ENCODE data around the gene TECPR2.

Gene TECPR2

DNA sequence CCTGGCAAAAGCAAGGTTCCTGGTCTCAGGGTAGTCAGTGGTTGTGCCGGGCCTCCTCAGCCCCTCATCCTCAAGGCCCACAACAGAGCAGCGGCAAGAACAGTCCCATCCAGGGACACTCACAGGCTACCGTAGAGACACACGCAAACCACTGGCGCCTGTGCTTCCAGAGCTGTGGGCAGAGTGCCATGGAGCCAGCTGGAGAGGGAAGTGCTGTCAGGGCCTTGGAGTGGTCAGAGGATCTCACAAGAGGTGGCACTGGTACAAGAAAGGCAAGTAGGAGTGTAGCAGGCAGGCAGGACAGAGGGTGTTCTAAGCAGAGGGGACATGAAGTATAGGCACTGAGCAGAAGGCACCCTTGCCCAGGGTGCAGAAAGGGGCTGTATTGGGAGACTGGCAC, 112.2 kb downstream of the TECPR2 start:
- DNase-seq: no peak

DNA sequence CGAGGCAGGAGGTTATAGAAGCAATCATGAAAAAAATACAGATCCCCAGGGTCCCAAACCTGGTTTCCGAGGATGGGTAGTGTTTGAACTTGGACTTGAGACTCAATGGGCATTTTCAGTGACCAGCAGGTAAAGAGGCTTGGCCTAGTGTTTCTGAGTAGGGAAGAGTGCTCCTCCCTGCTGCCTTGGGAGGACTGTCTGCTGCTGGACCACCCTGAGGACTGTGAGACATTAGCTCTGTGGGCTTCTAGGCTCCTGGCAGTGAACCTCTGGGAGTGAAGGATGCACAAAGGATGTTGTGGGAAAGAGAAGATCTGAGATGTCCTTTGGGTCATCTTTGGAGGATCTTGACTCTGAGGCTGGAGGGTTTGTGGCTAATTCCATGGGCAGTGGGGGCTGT, 116.4 kb downstream of the TECPR2 start:
- DNase-seq: no peak

DNA sequence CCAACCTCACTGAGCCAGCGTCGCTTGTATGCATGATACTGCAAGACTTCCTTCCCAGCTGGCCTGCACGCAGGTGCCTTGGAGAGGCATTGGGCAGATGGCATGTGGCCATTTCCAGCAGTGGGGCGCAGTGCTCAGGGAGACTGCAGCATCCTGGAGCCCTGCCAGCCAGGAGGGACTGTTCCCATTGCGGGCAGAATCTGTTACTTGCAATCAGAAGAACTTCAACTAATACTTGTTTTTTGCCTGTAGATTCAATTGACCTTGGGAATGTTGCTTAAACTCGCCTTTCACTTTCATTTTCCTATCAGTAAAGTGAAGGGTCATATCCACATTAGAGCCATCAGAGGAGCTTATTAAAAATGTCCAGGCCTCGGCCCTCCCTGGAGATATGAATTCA, 117.0 kb downstream of the TECPR2 start:
- DNase-seq: no peak

DNA sequence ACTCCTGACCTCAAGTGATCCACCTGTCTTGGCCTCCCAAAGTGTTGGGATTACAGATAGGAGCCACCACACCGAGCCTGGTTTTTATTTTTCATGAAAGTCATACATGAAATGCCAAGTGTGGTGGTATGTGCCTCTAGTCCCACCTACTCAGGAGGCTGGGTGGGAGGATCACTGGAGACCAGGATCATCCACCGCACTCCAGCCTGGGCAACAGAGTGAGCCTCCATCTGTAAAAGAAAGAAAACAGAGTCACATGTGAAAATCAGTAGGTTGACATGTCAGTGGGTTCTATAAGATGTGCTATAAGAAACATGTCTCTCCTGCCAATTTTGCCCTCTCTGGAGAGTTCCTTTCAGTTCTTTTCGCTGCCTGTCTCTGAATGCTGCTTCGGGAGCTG, 118.6 kb downstream of the TECPR2 start:
- DNase-seq: no peak

DNA sequence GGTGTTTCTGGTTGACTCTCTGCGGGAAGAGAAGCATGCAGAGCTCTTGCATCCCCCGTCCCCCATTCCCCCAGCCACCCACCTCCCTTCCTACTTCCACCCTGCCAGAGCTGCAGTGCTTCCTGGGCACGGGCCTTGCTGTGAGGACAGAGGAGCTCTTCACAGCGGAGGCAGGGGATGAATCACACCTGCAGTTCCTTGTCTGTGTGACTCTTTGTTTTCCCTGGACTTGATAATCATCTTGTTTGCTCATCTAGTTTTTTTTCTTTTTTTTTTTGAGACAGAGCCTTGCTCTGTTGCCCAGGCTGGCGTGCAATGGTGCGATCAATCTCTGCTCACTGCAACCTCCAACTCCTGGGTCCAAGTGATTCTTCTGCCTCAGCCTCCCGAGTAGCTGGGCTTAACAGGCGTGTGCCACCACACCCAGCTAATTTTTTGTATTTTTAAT, 119.1 kb downstream of the TECPR2 start:
- DNase-seq: no peak

DNA sequence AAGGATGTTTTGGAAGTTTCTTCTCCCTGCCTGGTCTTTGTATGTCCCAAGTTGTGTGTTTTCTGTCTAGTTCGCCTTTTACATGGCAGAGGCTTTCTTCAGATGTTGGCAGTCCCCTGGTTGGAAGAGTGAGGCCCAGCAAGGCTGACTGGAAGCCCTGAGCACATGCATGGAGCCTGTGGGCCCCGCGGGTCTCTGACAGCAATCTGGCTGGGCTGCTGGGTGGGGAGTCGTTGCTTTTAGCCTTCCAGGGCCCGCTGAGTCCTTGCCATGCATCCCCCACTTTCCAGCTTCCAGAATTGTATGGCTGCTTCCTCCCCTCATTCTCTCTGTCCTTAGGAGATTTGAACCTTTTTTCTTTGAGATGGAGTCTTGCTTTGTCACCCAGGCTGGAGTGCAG, 121.6 kb downstream of the TECPR2 start:
- no peak for DNase-seq

DNA sequence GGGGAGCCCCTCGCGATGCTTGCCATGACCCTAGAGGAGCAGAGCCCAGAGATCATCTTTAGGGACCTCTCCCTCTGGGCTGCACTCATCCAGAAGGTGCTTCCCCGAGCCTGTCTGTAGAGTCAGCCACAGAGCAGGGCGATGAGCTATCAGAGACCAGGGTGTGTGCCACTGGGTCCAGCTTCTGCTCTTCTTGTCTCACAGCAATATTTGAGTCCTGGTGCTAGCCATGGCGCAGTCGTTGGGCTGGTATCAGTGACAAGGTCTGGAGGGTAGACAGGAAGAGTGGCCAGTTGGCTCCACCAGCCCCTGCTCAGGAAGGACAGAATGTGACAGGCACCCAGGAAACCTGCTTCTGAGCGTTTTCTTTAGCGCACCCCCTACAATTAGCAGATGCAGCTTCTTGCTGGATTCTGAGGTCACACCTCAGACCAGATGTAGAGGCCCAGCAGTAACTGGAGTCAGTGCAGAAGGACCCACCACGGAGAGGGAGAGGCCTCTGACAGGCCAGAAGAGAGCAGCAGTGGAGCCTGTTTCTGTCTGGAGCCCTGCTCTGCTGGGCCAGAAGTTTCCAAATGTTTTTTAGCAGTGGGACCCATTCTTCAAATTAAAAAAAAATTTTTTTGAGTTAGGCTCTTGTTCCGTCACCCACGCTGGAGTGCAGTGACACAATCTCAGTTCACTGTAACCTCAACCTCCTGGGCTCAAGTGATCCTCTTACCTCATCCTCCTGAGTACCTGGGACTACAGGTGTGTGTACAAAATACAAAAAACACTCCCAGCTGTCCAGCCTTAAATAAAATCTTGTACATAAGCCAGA, 123.2 kb downstream of the TECPR2 start:
- no peak for DNase-seq

DNA sequence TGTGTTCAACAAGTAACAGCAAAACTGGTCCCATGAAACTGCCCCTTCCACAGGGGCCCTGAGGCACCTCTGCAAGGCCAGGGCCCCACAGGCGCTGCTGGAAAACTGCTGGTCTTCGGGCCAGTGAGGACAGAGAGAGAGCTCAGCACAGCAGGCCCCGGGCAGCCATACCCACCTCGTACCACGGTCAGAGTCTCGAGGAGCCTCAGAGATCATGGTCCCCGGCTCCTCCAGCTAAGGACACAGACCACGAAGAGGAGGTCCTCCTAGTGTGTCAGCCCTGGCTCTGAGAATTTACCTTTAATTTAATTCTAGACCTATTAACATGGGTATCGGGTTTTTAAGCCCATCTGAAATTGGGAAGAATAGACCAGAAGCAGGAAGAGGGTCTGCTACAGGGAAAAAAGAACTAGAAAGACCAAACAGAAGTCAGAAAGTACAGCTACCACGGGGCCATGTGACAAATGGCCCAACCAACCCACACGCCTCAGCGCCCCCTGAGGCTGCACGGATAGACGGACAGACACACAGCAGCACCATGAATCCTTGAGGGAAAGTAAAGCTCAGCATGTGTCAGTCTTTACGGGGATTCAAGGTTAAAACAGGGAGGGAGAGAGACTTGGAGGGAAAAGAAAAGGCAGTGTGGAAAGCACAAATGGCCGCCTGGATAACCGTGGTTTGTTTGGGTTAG, 123.9 kb downstream of the TECPR2 start:
- no peak for DNase-seq

DNA sequence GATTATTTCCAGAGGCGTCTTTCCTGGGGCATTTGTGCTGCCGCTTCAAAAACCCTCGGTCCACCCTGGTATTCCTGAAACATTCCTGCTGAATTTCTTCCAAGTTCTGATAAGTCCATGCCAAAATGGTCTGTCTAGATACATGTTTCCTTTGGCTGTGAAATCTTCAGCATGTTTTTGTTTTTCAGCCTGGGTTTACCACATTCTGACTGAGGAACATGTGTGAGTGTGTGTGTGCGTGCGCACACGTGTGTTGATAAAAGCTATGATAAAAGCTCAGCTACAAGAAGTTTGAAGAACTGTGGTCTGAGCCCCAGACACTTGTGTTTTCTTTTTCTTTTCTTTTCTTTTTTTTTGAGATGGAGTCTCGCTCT, 124.5 kb downstream of the TECPR2 start:
- DNase-seq: no peak

DNA sequence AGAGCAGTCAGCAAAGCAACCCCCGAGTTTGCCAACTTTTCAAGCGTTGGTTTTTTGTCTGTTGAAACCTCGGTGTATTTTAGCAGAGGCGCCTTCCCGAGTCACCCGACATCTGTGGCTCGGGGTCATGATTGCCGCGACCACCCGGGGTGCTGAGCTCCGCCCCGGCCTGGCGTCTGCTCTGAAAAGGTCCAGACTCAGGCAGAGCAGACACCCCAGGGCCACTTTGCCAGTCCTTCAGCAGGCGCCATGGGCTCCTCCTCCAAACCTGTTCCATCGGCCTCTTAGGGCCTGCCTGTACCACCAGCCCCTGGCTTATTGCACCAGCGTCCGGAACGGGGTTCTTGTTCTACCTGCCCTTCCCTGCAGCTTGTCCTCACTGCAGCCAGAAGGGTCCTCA, 127.7 kb downstream of the TECPR2 start:
- DNase-seq: no peak

DNA sequence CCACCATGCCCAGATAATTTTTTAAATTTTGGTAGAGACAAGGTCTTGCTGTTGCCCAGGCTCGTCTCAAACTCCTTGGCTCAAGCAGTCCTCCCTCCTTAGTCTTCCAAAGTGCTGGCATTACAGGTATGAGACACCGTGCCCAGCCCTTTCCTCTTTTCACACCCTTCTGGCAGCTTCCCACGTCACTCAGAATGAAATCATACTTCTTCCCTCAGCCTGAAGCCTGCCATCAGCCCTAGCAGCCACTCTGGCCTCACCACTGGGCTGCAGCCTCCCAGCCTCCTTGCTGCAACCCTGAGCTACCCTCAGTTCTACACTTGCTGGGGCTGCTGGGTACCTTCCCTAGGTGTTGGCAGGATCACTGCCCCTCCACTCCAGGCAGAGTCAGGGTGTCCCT, 128.6 kb downstream of the TECPR2 start:
- DNase-seq: no peak

DNA sequence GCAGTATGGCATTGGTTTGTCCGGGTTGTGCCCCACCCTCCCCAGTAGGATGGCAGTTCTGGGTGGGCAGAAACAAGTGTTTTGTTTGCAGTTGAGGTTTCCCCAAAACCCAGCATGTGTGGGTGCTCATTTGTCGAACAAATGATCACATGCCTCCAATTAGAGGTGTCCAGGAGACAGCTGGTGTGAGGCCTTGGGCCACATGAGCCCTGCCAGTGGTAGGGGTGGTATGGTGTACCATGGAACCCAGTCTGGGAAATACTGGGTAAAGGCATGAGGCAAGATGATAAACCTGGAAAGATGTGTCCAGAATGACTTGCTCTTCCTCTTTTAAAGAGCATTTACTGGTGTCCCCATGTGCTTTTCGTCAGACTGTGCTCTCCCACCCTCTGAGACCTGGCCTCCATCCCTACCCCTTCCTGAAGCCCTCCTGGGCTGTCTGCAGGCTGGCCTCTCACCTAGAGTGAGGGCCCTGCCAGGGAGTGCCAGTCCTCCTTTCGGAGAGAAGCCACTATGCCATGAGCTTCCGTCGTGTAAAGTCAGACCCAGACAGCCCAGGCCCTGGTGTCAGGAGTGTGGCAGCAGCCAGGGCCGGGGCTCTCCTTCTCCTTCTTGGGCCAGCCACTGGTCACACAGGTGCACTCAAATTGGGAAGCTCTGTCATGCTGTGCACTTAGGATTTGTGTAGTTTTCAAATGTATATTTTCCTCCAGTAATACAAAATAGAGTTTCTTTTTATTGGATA, 129.2 kb downstream of the TECPR2 start:
- no peak for DNase-seq

DNA sequence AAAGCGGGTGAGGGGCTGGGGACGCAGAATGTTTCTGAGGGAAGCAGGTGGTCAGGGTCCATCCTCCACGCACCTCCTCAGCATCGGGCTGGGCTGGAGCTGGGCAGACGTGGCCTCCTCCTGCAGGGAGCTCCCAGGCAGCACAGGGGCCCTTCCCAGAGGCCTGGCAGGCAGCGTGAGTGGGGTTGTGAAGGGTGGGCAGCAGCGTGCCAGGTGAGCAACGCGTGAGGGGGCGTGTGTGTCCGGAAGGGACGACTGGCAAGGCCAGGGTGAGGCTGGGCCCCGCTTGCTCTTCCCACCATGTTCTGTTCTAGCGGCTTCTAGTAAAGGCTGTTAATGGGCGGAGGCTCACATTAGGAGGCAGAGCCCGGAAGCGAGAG, 129.8 kb downstream of the TECPR2 start:
- no peak for DNase-seq

DNA sequence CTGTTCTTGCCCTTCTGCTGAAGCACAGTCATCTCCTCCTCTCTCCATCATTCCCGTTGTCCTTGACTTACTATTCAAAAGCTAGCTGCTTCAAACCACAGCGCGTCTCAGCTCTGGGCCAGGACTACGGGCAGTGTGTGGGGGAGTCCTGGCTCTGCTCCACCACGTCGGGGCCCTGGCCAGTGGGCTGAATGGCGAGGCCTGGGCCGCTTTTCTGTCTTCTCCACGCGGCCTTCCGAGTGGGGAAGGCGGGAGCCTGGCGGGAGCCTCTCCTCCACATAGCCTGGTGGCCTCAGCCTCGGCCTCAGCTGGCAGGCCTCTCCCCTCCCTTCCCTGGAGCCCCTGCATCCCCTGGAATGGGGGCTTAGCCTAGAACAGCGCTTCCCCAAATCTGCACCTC, 130.4 kb downstream of the TECPR2 start:
- no peak for DNase-seq

DNA sequence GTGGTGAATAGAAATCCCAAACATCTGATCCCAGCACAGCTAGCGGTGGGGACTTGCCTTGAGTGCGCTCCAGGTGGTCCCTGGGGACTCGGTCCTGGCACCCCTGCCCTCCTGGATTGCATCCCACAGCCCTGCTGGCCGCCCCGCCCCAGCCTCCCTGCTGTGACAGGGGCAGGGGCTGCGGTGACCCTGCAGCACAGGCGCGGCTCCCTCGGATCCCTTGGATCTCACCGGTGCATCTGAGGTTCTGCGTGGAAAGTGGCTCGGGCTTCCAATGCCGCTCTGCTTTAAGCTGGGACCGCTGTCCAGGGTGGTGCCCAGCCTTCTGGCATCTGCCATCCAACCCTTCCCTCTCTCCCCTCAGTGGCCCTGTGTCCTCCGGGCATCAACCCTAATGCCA, 130.8 kb downstream of the TECPR2 start:
- no peak for DNase-seq

DNA sequence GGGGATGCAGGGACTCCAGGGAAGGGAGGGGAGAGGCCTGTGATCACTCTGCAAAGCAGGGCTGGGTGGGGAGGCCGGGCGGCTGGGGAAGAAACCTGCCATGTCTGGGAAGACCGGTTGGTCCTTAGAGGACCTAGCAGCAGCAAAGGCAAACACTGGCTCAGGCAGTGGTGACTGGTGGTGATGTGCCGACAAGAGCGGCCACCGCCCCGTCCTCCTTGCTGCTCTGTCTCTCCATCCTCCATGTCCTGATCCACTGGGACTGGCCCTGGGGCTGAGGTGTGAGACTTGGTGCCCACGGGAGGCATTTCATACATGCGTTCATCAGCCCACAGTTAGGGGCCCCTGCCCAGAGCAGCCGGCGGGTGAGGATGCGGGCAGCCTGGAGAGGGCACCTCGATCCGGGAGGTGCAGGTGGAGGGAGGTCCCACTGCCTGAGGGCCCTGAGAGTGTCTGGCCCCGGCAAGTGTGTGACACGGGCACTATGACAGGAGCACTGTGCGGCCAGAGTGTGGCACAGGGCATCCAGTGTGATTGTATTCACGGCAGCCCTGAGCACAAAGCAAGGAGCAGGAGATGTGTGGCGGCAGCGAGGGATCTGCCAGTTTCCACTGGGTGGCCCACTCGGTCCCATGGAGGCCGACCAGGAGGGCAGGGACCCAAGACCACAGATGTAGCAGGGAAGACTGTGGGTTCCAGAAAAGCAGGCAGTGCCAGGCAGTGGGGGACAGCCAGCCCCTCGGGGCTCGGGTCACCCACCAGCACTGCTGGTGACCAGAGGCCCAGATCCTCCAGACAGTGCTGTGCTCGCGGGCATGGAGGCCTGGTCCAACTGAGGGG, 133.0 kb downstream of the TECPR2 start:
- DNase-seq: no peak

DNA sequence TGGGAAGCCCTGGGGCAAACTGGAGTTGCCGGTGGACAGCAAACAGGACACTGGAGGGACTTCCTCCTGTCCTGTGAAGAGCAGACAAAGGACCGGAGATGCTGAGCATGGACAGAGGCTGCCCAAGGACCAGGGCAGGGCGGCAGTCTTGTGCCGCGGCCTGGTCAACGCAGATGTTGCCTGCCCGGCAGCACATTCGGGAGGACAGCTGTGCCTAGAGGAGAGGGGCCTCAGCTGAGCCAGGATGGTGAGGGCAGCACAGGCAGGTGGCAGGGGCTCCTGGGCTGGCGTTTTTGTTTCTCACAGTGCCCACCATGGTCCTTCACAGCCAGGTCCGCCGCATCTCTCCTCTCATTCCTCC, 133.6 kb downstream of the TECPR2 start:
- DNase-seq: no peak

DNA sequence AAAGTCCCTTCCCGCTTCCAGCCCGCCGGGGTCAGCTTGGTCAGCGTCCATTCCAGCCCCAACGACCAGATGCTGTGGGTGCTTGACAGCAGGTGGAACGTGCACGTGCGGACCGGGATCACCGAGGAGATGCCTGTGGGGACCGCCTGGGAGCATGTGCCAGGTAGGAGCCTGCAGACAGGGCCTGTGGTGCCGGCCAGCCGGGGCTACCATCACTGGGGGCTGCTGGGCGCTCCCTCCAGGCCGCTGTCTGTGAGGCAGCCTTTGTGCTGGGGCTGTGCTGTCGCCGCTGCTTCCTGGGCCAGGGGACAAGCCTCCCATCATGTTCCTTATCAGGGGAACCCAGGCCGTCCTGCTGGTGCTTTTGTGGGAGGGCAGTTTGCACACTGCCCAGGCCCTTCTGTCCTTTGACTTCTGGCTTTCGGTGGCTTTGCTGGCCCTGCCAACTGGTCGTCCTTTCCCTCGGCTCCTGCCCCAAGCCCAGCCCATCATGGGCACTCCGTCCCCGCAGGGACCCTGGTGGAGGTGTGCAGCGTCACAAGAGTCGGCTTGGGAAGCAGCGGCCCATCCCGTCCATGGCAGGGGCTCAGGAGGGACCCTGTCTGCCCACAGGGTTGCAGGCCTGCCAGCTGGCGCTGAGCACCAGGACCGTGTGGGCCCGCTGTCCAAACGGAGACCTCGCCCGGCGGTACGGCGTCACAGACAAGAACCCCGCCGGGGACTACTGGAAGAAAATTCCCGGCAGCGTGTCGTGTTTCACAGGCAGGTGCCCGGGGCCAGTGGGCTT, 134.4 kb downstream of the TECPR2 start:
- no peak for DNase-seq

DNA sequence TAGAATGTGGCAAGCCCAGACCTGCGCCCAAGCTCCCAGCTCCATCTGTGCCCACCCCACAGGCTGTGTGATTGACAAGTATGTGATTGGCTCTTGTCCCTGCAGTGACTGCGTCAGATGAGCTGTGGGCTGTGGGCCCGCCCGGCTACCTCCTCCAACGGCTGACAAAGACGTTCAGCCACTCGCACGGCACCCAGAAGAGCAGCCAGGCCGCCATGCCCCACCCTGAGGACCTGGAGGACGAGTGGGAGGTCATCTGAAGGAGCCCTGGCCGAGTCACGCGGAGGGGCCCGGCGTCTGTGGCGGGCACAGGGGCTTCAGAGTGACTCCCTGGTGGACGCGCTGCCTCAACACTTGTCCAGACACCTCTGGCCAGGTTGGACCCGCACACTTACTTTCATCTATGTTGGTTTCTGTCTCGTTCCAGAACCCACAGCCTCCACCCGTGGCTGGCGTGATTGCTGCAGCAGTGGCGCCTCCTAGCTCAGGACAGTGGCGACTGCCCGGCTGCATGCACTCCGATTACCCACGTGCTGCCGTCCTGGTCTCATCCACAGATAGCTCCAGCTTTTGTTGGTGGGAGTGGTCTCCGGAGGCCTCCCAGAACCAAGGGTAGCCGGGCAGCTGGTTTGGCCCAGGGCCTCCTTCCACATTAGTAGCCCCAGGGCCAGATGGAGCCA, 135.4 kb downstream of the TECPR2 start:
- DNase-seq: no peak

DNA sequence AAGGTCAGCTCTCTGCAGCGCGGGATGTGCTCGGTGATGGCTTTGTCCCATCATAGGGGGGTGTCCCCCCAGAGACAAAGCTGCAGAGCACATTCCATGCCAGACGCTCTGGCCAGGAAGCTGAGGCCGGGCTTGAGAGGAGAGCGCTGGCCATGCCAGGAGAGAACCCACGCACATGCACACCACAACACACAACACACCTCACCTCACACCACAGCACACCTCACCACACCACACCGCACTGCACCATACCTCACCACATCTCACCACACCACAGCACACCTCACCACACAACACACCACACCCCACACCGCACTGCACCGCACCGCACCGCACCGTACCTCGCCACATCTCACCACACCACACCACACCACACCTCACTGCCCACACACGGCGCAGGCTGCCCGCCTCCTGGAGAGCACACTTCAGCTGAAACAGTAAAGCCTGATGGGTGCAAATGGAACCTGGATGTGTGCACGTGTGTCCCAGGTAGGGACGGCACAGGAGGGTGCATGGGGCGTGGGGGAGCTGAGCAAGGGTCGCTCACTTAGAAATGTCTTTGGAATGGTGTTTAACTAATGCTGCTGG, 136.0 kb downstream of the TECPR2 start:
- no peak for DNase-seq
